GM23338 (cell line): ENCODE measurements around the gene RCOR3. TPM values are rescaled to one million over a fixed set of nuclear protein-coding genes. Genes with fewer than 3 reads are reported as not detected.

Source experiments
- ATAC-seq: fragments of 200-7000 bp; cut with Tn5 transposase; 3 replicates; pipeline ENCODE4 v1.9.1; 2020
- DNase-seq: peaks from one replicate; pipeline ENCODE4 v3.0.0-alpha.2; 2015; ENCODE audit warnings: low spot score
- H2AFZ ChIP-seq: fragments of 200-600 bp; sonication (generic); 2 replicates; pipeline ENCODE4 v1.8.0; 2016; ENCODE audit warnings: antibody characterized with exemption, mild to moderate bottlenecking, moderate library complexity
- H3F3A ChIP-seq: fragments of 200-600 bp; sonication (generic); replicated peaks from 2 replicates; pipeline ENCODE4 v1.8.0; 2017; ENCODE audit warnings: antibody characterized with exemption, mixed run types, low read depth
- H3K27ac ChIP-seq: fragments of 200-600 bp; sonication (generic); 2 replicates; pipeline ENCODE4 v1.6.1; 2016; ENCODE audit warnings: low read depth
- H3K27me3 ChIP-seq: fragments of 200-600 bp; sonication (generic); 2 replicates; pipeline ENCODE4 v1.8.0; 2016; ENCODE audit warnings: mild to moderate bottlenecking, mixed run types, moderate library complexity; ENCODE audit not compliant: insufficient read depth
- H3K36me3 ChIP-seq: fragments of 200-600 bp; sonication (generic); 2 replicates; pipeline ENCODE4 v1.8.0; 2016; ENCODE audit warnings: mild to moderate bottlenecking; ENCODE audit not compliant: insufficient read depth
- H3K4me1 ChIP-seq: fragments of 200-600 bp; sonication (generic); 2 replicates; pipeline ENCODE4 v1.8.0; 2016; ENCODE audit warnings: mild to moderate bottlenecking, moderate library complexity; ENCODE audit not compliant: insufficient read depth
- H3K4me2 ChIP-seq: fragments of 200-600 bp; sonication (generic); 2 replicates; pipeline ENCODE4 v1.7.1; 2017; ENCODE audit warnings: mixed run types
- H3K4me3 ChIP-seq: fragments of 200-600 bp; sonication (generic); 2 replicates; pipeline ENCODE4 v1.6.1; 2016; ENCODE audit warnings: mixed run types
- H3K79me2 ChIP-seq: fragments of 200-600 bp; sonication (generic); replicated peaks from 2 replicates; pipeline ENCODE4 v1.8.0; 2017; ENCODE audit warnings: mild to moderate bottlenecking; ENCODE audit not compliant: insufficient read depth
- H3K9me2 ChIP-seq: fragments of 200-600 bp; sonication (generic); 2 replicates; pipeline ENCODE4 v1.8.0; 2017; ENCODE audit not compliant: insufficient read depth
- H4K20me1 ChIP-seq: fragments of 200-600 bp; sonication (generic); replicated peaks from 2 replicates; pipeline ENCODE4 v1.8.0; 2017; ENCODE audit warnings: mild to moderate bottlenecking; ENCODE audit not compliant: insufficient read depth
- H3K27ac Mint-ChIP-seq: 2 replicates; pipeline ENCODE4 v1.8.0; 2020; ENCODE audit warnings: inconsistent platforms, mild to moderate bottlenecking, moderate library complexity, mixed read lengths
- H3K27me3 Mint-ChIP-seq: 3 replicates; pipeline ENCODE4 v1.8.0; 2022; ENCODE audit warnings: low read depth, mild to moderate bottlenecking, moderate library complexity, mixed read lengths, inconsistent platforms; ENCODE audit not compliant: insufficient read depth, poor library complexity
- H3K36me3 Mint-ChIP-seq: 3 replicates; pipeline ENCODE4 v1.8.0; 2021; ENCODE audit warnings: low read depth, mild to moderate bottlenecking, inconsistent platforms, moderate library complexity, mixed read lengths
- H3K4me1 Mint-ChIP-seq: 3 replicates; pipeline ENCODE4 v1.8.0; 2020; ENCODE audit warnings: mild to moderate bottlenecking, inconsistent platforms, mixed read lengths
- H3K4me3 Mint-ChIP-seq: 3 replicates; pipeline ENCODE4 v1.8.0; 2021; ENCODE audit warnings: moderate library complexity, mild to moderate bottlenecking, inconsistent platforms, mixed read lengths
- H3K9me3 Mint-ChIP-seq: 3 replicates; pipeline ENCODE4 v1.8.0; 2020; ENCODE audit warnings: moderate library complexity, mild to moderate bottlenecking, inconsistent platforms, mixed read lengths
- CREB1 ChIP-seq: fragments of 250-450 bp; sonication (Bioruptor Pico); IDR thresholded peaks from 2 replicates; pipeline ENCODE4 v1.5.0; 2020; ENCODE audit warnings: low read depth, mild to moderate bottlenecking, moderate library complexity
- CTCF ChIP-seq, 2 experiments: fragments of 200-600 bp in 1 of 2; sonication (generic) in 1 of 2; conservative IDR thresholded peaks; 2 replicates each; pipeline versions ENCODE4 v1.5.1 to v1.6.1; 2016 to 2017; ENCODE audit warnings: antibody characterized with exemption in 2 of 2, low read depth in 2 of 2, mild to moderate bottlenecking in 2 of 2, moderate library complexity in 1 of 2
- EZH2 ChIP-seq: fragments of 200-600 bp; sonication (generic); IDR thresholded peaks from one replicate; pipeline ENCODE4 v1.8.0; 2017; ENCODE audit warnings: antibody characterized with exemption, mild to moderate bottlenecking, low read depth; ENCODE audit not compliant: unreplicated experiment
- EZH2phosphoT487 ChIP-seq: fragments of 200-600 bp; sonication (generic); IDR thresholded peaks from one replicate; pipeline ENCODE4 v1.8.1; 2018; ENCODE audit warnings: antibody characterized with exemption; ENCODE audit not compliant: unreplicated experiment
- JUNB ChIP-seq: IDR thresholded peaks from one replicate; pipeline ENCODE4 v1.6.1; 2016; ENCODE audit warnings: antibody characterized with exemption; ENCODE audit not compliant: unreplicated experiment
- NANOG ChIP-seq: IDR thresholded peaks from 2 replicates; pipeline ENCODE4 v1.6.1; 2016; ENCODE audit warnings: antibody characterized with exemption, borderline replicate concordance
- POLR2AphosphoS5 ChIP-seq: IDR thresholded peaks from 2 replicates; pipeline ENCODE4 v1.6.1; 2016; ENCODE audit warnings: antibody characterized with exemption, low read depth
- REST ChIP-seq: IDR thresholded peaks from one replicate; pipeline ENCODE4 v1.6.1; 2018; ENCODE audit warnings: antibody characterized with exemption; ENCODE audit not compliant: unreplicated experiment
- STAT1 ChIP-seq: IDR thresholded peaks from one replicate; pipeline ENCODE4 v1.6.1; 2016; ENCODE audit warnings: antibody characterized with exemption; ENCODE audit not compliant: unreplicated experiment
- ZNF114 ChIP-seq: fragments of 250-450 bp; sonication (Bioruptor Pico); IDR thresholded peaks from 2 replicates; pipeline ENCODE4 v1.5.0; 2020; ENCODE audit warnings: mild to moderate bottlenecking, moderate library complexity
- ZNF331 ChIP-seq: fragments of 250-450 bp; sonication (Bioruptor Pico); IDR thresholded peaks from 2 replicates; pipeline ENCODE4 v1.5.0; 2020; ENCODE audit warnings: low read depth, mild to moderate bottlenecking, moderate library complexity
- ZNF462 ChIP-seq: fragments of 250-450 bp; sonication (Bioruptor Pico); IDR thresholded peaks from 2 replicates; pipeline ENCODE4 v1.5.0; 2020; ENCODE audit warnings: mild to moderate bottlenecking, moderate library complexity
- polyA plus RNA-seq: library from polyadenylated mRNA; unstranded; fragments of >200 nt; fragmentation: Nextera tagmentation; extraction: Ambion mirVana; gene quantifications from 2 replicates; pipeline ENCODE4 v1.2.1, GENCODE V29; 2016
- total RNA-seq: library from RNA; depleted of rRNA; stranded (reverse); fragments of >200 nt; shearing (Covaris generic); gene quantifications from 2 replicates; pipeline ENCODE4 v1.2.3, GENCODE V29; 2014
- TF ChIP-seq, protein P1 (sequence below): IDR thresholded peaks from 2 replicates; pipeline ENCODE4 v1.6.1; 2016; ENCODE audit warnings: antibody characterized with exemption

RCOR3 gene
- total and polyA plus RNA-seq, 2 experiments from 2014 or later = 19.4 to 26.2 TPM

DNA sequence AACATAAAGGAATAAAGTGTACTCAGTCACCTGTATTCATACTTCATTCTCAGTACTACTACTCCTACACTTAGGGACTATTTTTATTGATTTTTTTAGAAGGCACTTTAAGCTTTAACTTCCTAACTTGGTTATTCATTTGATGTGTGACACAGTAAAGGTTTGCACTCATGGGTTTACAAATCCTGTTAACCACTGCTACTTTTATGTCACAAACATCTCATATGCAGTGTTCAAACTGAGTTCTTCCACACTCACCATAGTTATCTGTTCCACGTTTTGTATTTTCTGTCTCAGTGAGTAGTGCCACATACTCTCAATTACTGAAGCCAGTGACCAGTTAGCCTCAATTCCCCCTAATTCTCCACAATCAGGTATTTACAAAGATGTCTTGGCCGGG, 33.2 kb downstream of the RCOR3 start:
- ATAC-seq (no peak), DNase-seq (no peak)
- H3K27me3 ChIP-seq = no peaks in the 10 kb centered on the region
- peaks cover 35% of the 10 kb centered on the region; the same call in 1 of the 2 replicates for H3K36me3 ChIP-seq
- H3K4me1 ChIP-seq = no peaks in the 10 kb centered on the region
- H2AFZ ChIP-seq = no peak overlapping the region
- peaks cover 3% of the 10 kb centered on the region; the same call in 1 of the 2 replicates for H4K20me1 ChIP-seq
- no peak overlapping the region for H3K4me3 ChIP-seq
- H3K4me2 ChIP-seq = no peak overlapping the region
- H3K4me1 Mint-ChIP-seq = no peaks in the 10 kb centered on the region
- H3F3A ChIP-seq = no peaks in the 10 kb centered on the region
- no peak overlapping the region for H3K27ac Mint-ChIP-seq
- H3K9me3 Mint-ChIP-seq = no peaks in the 10 kb centered on the region
- H3K9me2 ChIP-seq = no peaks in the 10 kb centered on the region
- peaks cover 47% of the 10 kb centered on the region for H3K36me3 Mint-ChIP-seq
- TF ChIP-seq, protein P1, sequence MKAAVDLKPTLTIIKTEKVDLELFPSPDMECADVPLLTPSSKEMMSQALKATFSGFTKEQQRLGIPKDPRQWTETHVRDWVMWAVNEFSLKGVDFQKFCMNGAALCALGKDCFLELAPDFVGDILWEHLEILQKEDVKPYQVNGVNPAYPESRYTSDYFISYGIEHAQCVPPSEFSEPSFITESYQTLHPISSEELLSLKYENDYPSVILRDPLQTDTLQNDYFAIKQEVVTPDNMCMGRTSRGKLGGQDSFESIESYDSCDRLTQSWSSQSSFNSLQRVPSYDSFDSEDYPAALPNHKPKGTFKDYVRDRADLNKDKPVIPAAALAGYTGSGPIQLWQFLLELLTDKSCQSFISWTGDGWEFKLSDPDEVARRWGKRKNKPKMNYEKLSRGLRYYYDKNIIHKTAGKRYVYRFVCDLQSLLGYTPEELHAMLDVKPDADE = no peak
- TF ChIP-seq CTCF (conservative IDR thresholded peaks at IDR 0.05; ENCODE audit: low read depth in 2 of 2) = no peak
- TF ChIP-seq JUNB = no peak
- TF ChIP-seq EZH2 = no peak
- no peak for TF ChIP-seq NANOG
- no peak for TF ChIP-seq REST
- no peak for TF ChIP-seq CREB1 (CRISPR knock-in tag)
- no peak for TF ChIP-seq ZNF114
- TF ChIP-seq POLR2AphosphoS5 = no peak
- TF ChIP-seq STAT1 = no peak
- no peak for TF ChIP-seq ZNF331 (CRISPR knock-in tag)
- no peak for TF ChIP-seq EZH2phosphoT487
- no peak for TF ChIP-seq ZNF462
- H3K4me3 Mint-ChIP-seq = no peak overlapping the region
- H3K79me2 ChIP-seq = no peaks in the 10 kb centered on the region; the same call in 1 of the 2 replicates
- peaks cover 1% of the 10 kb centered on the region for H3K27me3 Mint-ChIP-seq
- H3K27ac ChIP-seq = no peak overlapping the region
